ENCODE results near the gene MRPL33. TPM values are rescaled to one million over a fixed set of nuclear protein-coding genes. Genes with fewer than 3 reads are reported as not detected.

MRPL33 gene
- total RNA-seq, 2 donors from 2014 or later: 99.5 to 118 TPM

GRCh38 chr2:27752551-27753237, 18.8 kb upstream of the MRPL33 start:
- Histone ChIP-seq H3K9me3 (no peaks in the 10 kb centered on the region), H3K4me1 (ENCODE audit: control insufficient read depth in 1 of 2, low read depth in 2 of 2) (peaks cover 19 to 26% of the 10 kb centered on the region in 2 donors), H3K36me3 (no peaks in the 10 kb centered on the region), H3K27ac (no peak overlapping the region), H3K27me3 (replicated peaks; ENCODE audit: insufficient read depth) (no peaks in the 10 kb centered on the region), H3K4me3 (no peak overlapping the region)
- DNase-seq (ENCODE audit: low spot score): no peak
- TF ChIP-seq CTCF (IDR thresholded peaks at IDR 0.05): no peak
- no peak for ATAC-seq (ENCODE audit: insufficient number of reproducible peaks, low FRiP score, low read depth)

- peaks cover 15 to 17% of the 10 kb centered on the region in 2 donors for H3K4me1 ChIP-seq (ENCODE audit: control insufficient read depth in 1 of 2, low read depth in 2 of 2)
- peak; percentile 24 for DNase-seq (ENCODE audit: low spot score)
- no peak overlapping the region for H3K27ac ChIP-seq
- peak; percentile 38 for ATAC-seq (ENCODE audit: insufficient number of reproducible peaks, low FRiP score, low read depth)
- no peaks in the 10 kb centered on the region for H3K9me3 ChIP-seq
- H3K4me3 ChIP-seq: no peak overlapping the region
- peak; percentile 57 for TF ChIP-seq CTCF (IDR thresholded peaks at IDR 0.05)
- no peaks in the 10 kb centered on the region for H3K36me3 ChIP-seq
- H3K27me3 ChIP-seq (replicated peaks; ENCODE audit: insufficient read depth): no peaks in the 10 kb centered on the region
Measured at GRCh38 chr2:27754138-27754588, 17.4 kb upstream of the MRPL33 start.

- H3K36me3 ChIP-seq: no peaks in the 10 kb centered on the region
- H3K9me3 ChIP-seq: no peaks in the 10 kb centered on the region
- DNase-seq (ENCODE audit: low spot score) (no peak), ATAC-seq (ENCODE audit: insufficient number of reproducible peaks, low FRiP score, low read depth) (no peak)
- H3K4me1 ChIP-seq (ENCODE audit: control insufficient read depth in 1 of 2, low read depth in 2 of 2): peaks cover 15 to 17% of the 10 kb centered on the region in 2 donors
- TF ChIP-seq CTCF (IDR thresholded peaks at IDR 0.05): no peak
- H3K4me3 ChIP-seq: no peak overlapping the region
- no peak overlapping the region for H3K27ac ChIP-seq
- no peaks in the 10 kb centered on the region for H3K27me3 ChIP-seq (replicated peaks; ENCODE audit: insufficient read depth)
Measured at GRCh38 chr2:27754831-27755230, 16.7 kb upstream of the MRPL33 start.

DNA sequence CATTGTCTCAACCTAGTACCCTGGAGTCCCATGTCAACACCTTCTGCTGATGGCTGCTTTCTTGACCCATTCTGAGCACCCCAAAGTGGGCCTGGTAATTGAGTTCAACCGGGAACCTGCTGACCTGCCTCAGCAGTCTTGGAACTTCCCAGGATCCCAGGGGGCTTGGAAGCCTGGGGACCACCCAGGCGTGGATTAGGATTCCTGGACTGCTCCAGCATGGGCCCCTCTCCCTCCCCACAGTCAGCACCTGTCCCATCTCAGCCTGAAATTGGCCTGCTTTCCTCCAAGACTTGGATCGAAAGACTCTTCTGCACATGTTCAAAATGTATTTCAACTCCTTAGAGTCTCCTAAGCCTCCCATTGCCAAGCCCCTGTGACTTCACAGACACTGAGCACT, 15.4 kb upstream of the MRPL33 start:
- H3K9me3 ChIP-seq: no peaks in the 10 kb centered on the region
- H3K27me3 ChIP-seq (replicated peaks; ENCODE audit: insufficient read depth): no peaks in the 10 kb centered on the region
- H3K4me1 ChIP-seq (ENCODE audit: control insufficient read depth in 1 of 2, low read depth in 2 of 2): peaks cover 15 to 17% of the 10 kb centered on the region in 2 donors
- no peak overlapping the region for H3K4me3 ChIP-seq
- no peak for DNase-seq (ENCODE audit: low spot score)
- TF ChIP-seq CTCF (IDR thresholded peaks at IDR 0.05): no peak
- no peak for ATAC-seq (ENCODE audit: insufficient number of reproducible peaks, low FRiP score, low read depth)
- H3K27ac ChIP-seq: peak overlapping the region; percentile 57 to 76
- H3K36me3 ChIP-seq: no peaks in the 10 kb centered on the region

GRCh38 chr2:27756544-27757498, 14.7 kb upstream of the MRPL33 start:
- no peak for ATAC-seq (ENCODE audit: insufficient number of reproducible peaks, low FRiP score, low read depth)
- H3K27ac ChIP-seq: peak overlapping the region; percentile 57 to 76
- H3K9me3 ChIP-seq: no peaks in the 10 kb centered on the region
- no peaks in the 10 kb centered on the region for H3K27me3 ChIP-seq (replicated peaks; ENCODE audit: insufficient read depth)
- no peak for TF ChIP-seq CTCF (IDR thresholded peaks at IDR 0.05)
- DNase-seq (ENCODE audit: low spot score): no peak
- H3K4me1 ChIP-seq (ENCODE audit: control insufficient read depth in 1 of 2, low read depth in 2 of 2): peaks cover 15 to 17% of the 10 kb centered on the region in 2 donors
- no peaks in the 10 kb centered on the region for H3K36me3 ChIP-seq
- H3K4me3 ChIP-seq: no peak overlapping the region
